ENCODE measurements around the gene TBX19.

GRCh38 chr1:168360151-168361021 is 79.7 kb downstream of the TBX19 start:
- no peak for TF ChIP-seq CTCF (IDR thresholded peaks at IDR 0.05)
- no peak for TF ChIP-seq EZH2phosphoT487 (IDR thresholded peaks at IDR 0.05)
- no peak for TF ChIP-seq EZH2 (IDR thresholded peaks at IDR 0.05)
